B cell (primary cell): Measurements from ENCODE around the gene RAB10.
"Not testable (repeated sequence)": the region's sequence is repeated elsewhere in the genome, so short reads cannot be mapped to it uniquely, and the experiment has no call there.

Source experiments
- EZH2 ChIP-seq: IDR thresholded peaks from 2 replicates; pipeline ENCODE4 v1.6.1; 2012; ENCODE audit warnings: borderline replicate concordance, low read depth, mild to moderate bottlenecking, moderate library complexity, low read length; ENCODE audit not compliant: insufficient read depth, poor library complexity, severe bottlenecking
- TF ChIP-seq, protein P1 (sequence below): fragments of 200-600 bp; IDR thresholded peaks from one replicate; pipeline ENCODE4 v1.8.0; 2022; ENCODE audit warnings: antibody characterized with exemption, mild to moderate bottlenecking

DNA sequence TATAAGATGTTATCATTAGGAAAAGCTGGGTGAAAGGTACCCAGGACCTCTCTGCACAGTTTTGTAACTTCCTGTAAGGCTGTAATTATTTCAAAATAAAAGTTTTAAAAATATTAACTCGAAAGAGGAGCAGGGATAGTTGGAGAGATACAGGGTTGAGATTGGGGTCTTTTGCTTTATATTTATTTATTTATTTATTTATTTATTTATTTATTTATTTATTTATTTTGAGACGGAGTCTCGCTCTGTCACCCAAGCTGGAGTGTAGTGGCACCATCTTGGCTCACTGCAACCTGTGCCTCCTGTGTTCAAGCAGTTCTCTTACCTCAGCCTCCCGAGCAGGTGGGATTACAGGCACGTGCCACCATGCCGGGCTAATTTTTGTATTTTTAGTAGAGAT is 74.8 kb downstream of the RAB10 start:
- TF ChIP-seq, protein P1, sequence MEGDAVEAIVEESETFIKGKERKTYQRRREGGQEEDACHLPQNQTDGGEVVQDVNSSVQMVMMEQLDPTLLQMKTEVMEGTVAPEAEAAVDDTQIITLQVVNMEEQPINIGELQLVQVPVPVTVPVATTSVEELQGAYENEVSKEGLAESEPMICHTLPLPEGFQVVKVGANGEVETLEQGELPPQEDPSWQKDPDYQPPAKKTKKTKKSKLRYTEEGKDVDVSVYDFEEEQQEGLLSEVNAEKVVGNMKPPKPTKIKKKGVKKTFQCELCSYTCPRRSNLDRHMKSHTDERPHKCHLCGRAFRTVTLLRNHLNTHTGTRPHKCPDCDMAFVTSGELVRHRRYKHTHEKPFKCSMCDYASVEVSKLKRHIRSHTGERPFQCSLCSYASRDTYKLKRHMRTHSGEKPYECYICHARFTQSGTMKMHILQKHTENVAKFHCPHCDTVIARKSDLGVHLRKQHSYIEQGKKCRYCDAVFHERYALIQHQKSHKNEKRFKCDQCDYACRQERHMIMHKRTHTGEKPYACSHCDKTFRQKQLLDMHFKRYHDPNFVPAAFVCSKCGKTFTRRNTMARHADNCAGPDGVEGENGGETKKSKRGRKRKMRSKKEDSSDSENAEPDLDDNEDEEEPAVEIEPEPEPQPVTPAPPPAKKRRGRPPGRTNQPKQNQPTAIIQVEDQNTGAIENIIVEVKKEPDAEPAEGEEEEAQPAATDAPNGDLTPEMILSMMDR, result not testable (repeated sequence)
- not testable (repeated sequence) for TF ChIP-seq EZH2
